ENCODE data around the gene KANSL1.

- TF ChIP-seq EZH2phosphoT487 (IDR thresholded peaks at IDR 0.05; ENCODE audit: low read depth, severe bottlenecking, unreplicated experiment), result no peak
- TF ChIP-seq EZH2 (IDR thresholded peaks at IDR 0.05; ENCODE audit: borderline replicate concordance), result no peak
- no peak for TF ChIP-seq CTCF (IDR thresholded peaks at IDR 0.05; ENCODE audit: poor library complexity)
Observed at GRCh38 chr17:46121165-46121764, 72.0 kb downstream of the KANSL1 start.

Measured in hepatocyte (in vitro differentiated cells).